ENCODE data around the gene IMMP2L. TPM values are rescaled to one million over a fixed set of nuclear protein-coding genes. Genes with fewer than 3 reads are reported as not detected.
"Not testable (repeated sequence)": the region's sequence is repeated elsewhere in the genome, so short reads cannot be mapped to it uniquely, and the experiment has no call there.

The IMMP2L gene
- total RNA-seq, 1 donor from 2014 or later = 19.0 TPM

DNA sequence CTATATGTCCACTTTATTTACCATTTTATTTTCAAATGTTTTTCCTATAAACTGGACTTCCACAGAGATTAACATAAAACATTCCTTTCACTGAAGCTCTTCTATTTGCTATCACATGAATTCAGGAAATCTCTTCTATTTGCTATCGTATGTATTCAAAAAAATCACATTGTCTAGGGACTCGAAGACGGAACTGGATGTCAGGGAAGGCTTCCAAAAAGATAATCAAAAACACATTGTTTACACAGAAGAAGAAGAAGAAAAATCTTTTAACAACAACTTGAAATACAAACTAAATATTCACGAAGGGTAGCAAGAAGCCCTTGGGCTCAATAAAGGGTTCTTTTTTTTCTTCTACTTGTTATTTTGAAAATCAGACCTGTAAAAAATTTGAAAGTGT, 897.5 kb downstream of the IMMP2L start:
- FAIRE-seq (no peak), DNase-seq (ENCODE audit: low read depth) (no peak)
- no peak overlapping the region for H3K4me3 ChIP-seq (ENCODE audit: low read depth, low read length)
- no peaks in the 10 kb centered on the region for H3K36me3 ChIP-seq (ENCODE audit: control insufficient read depth, insufficient read depth, low read length)
- TF ChIP-seq CTCF (IDR thresholded peaks at IDR 0.05; ENCODE audit: insufficient read depth, low read length, severe bottlenecking) = no peak
- no peaks in the 10 kb centered on the region for H3K27me3 ChIP-seq (ENCODE audit: control insufficient read depth, insufficient read depth, low read length)

DNA sequence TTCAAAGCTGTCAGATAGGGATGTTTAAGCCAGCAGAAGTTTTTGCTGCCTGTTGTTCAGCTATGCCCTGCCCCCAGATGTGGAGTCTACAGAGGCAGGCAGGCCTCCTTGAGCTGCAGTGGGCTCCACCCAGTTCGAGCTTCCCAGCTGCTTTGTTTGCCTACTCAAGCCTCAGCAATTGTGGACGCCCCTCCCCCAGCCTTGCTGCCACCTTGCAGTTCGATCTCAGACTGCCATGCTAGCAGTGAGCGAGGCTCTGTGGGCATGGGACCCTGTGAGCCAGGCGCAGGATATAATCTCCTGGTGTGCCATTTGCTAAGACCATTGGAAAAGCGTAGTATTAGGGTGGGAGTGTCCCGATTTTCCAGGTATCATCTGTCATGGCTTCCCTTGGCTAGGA, 901.7 kb downstream of the IMMP2L start:
- not testable (repeated sequence) for H3K27me3 ChIP-seq (ENCODE audit: control insufficient read depth, insufficient read depth, low read length); FAIRE-seq; H3K4me3 ChIP-seq (ENCODE audit: low read depth, low read length); DNase-seq (ENCODE audit: low read depth); H3K36me3 ChIP-seq (ENCODE audit: control insufficient read depth, insufficient read depth, low read length)

DNA sequence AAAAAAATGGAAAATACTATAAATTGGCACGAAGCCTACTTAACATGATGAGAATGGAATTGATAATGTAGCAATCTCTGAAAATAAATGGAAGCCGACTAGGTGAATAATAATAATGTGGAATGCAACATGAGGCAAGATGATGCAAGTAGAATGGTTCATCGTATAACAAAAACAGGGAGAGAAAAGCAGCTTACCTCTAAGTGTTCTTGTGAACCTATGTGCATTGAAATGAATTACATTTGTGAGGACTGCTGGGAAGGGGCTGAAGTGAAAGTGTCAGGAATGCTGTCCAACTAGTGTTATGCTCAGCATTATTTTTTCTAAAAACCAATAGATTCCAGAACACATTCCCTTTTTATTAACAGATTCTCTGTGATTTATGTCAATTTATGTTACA, 912.0 kb downstream of the IMMP2L start:
- Histone ChIP-seq H3K4me3 (ENCODE audit: low read depth, low read length) (no peak overlapping the region), H3K36me3 (ENCODE audit: control insufficient read depth, insufficient read depth, low read length) (no peaks in the 10 kb centered on the region), H3K27me3 (ENCODE audit: control insufficient read depth, insufficient read depth, low read length) (no peaks in the 10 kb centered on the region)
- FAIRE-seq = no peak
- DNase-seq (ENCODE audit: low read depth) = peak; percentile 2
- TF ChIP-seq CTCF (IDR thresholded peaks at IDR 0.05; ENCODE audit: insufficient read depth, low read length, severe bottlenecking) = no peak

- FAIRE-seq = no peak
- Histone ChIP-seq H3K4me3 (ENCODE audit: low read depth, low read length) (no peak overlapping the region), H3K27me3 (ENCODE audit: control insufficient read depth, insufficient read depth, low read length) (no peaks in the 10 kb centered on the region), H3K36me3 (ENCODE audit: control insufficient read depth, insufficient read depth, low read length) (no peaks in the 10 kb centered on the region)
- DNase-seq (ENCODE audit: low read depth) = no peak
- no peak for TF ChIP-seq CTCF (IDR thresholded peaks at IDR 0.05; ENCODE audit: insufficient read depth, low read length, severe bottlenecking)
These were observed 915.0 kb downstream of the IMMP2L start for GRCh38 chr7:110647266-110647665.

DNA sequence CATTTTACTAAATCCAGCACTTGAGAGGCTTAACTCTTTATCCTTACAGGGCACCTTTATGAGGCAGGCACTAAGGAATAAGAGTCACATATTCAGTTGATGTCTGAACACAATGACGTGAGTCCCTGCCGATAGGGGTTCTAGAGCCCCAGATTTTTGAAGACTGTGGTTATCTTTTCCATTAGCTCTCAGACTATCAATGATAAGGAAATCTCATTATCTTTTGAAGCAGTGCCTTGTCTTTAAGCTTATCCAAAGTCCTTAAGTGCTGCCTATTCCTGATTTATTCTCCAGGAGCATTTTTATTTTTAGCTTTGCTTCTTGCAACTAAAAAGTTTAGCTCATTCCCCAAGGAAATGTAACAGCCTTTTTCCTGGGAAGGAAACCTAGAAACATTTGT, 915.5 kb downstream of the IMMP2L start:
- FAIRE-seq = no peak
- no peak for TF ChIP-seq CTCF (IDR thresholded peaks at IDR 0.05; ENCODE audit: insufficient read depth, low read length, severe bottlenecking)

GRCh38 chr7:110645616-110646015, 916.7 kb downstream of the IMMP2L start:
- no peaks in the 10 kb centered on the region for H3K36me3 ChIP-seq (ENCODE audit: control insufficient read depth, insufficient read depth, low read length)
- no peak for FAIRE-seq
- DNase-seq (ENCODE audit: low read depth) = no peak
- no peak for TF ChIP-seq CTCF (IDR thresholded peaks at IDR 0.05; ENCODE audit: insufficient read depth, low read length, severe bottlenecking)
- H3K27me3 ChIP-seq (ENCODE audit: control insufficient read depth, insufficient read depth, low read length) = no peaks in the 10 kb centered on the region
- no peak overlapping the region for H3K4me3 ChIP-seq (ENCODE audit: low read depth, low read length)

More for the DNA sequence above, 915.5 kb downstream of the IMMP2L start:
- Histone ChIP-seq H3K27me3 (ENCODE audit: control insufficient read depth, insufficient read depth, low read length) (no peaks in the 10 kb centered on the region), H3K36me3 (ENCODE audit: control insufficient read depth, insufficient read depth, low read length) (no peaks in the 10 kb centered on the region), H3K4me3 (ENCODE audit: low read depth, low read length) (no peak overlapping the region)
- DNase-seq (ENCODE audit: low read depth) = no peak
